ENCODE measurements around the gene TRAPPC6A. TPM values are rescaled to one million over a fixed set of nuclear protein-coding genes. Genes with fewer than 3 reads are reported as not detected.

Gene TRAPPC6A
- total RNA-seq, 1 experiment from 2014 or later = 59.7 TPM

- TF ChIP-seq NFE2L1 (CRISPR knock-in tag; IDR thresholded peaks at IDR 0.05) (no peak), GRHL2 (CRISPR knock-in tag; IDR thresholded peaks at IDR 0.05; ENCODE audit: insufficient replicate concordance, severe bottlenecking) (no peak), ELF4 (CRISPR knock-in tag; IDR thresholded peaks at IDR 0.05; ENCODE audit: low read depth) (no peak), ZNF219 (CRISPR knock-in tag; IDR thresholded peaks at IDR 0.05; ENCODE audit: borderline replicate concordance) (no peak), TP53 (CRISPR knock-in tag; IDR thresholded peaks at IDR 0.05) (no peak), CTCF (IDR thresholded peaks at IDR 0.05) (no peak), MXD4 (CRISPR knock-in tag; IDR thresholded peaks at IDR 0.05; ENCODE audit: borderline replicate concordance) (no peak), TEAD1 (CRISPR knock-in tag; IDR thresholded peaks at IDR 0.05) (no peak), ATF3 (CRISPR knock-in tag; conservative IDR thresholded peaks at IDR 0.05) (no peak), ZNF232 (CRISPR knock-in tag; IDR thresholded peaks at IDR 0.05) (no peak), MYBL2 (CRISPR knock-in tag; IDR thresholded peaks at IDR 0.05) (no peak), E2F4 (CRISPR knock-in tag; IDR thresholded peaks at IDR 0.05; ENCODE audit: borderline replicate concordance, low read depth) (no peak), SMAD4 (CRISPR knock-in tag; IDR thresholded peaks at IDR 0.05) (no peak), AFF4 (CRISPR knock-in tag; IDR thresholded peaks at IDR 0.05; ENCODE audit: borderline replicate concordance) (no peak), FOXP1 (CRISPR knock-in tag; IDR thresholded peaks at IDR 0.05; ENCODE audit: borderline replicate concordance) (no peak), ZBTB21 (CRISPR knock-in tag; IDR thresholded peaks at IDR 0.05; ENCODE audit: borderline replicate concordance) (no peak)
- DNase-seq (ENCODE audit: low spot score) (peak; percentile 44), ATAC-seq (peak; percentile 10)
- peaks cover 66% of the 10 kb centered on the region for H3K27me3 Mint-ChIP-seq (ENCODE audit: low read depth)
- no peak overlapping the region for H3K4me3 Mint-ChIP-seq
- H3K4me1 Mint-ChIP-seq = peaks cover 19% of the 10 kb centered on the region
- no peaks in the 10 kb centered on the region for H3K9me3 Mint-ChIP-seq
- H3K27ac Mint-ChIP-seq = no peak overlapping the region
- CTCF ChIA-PET = interaction anchor here (1.0 to 1.5 kb wide), 6 partner anchors 9 to 182 kb away, joined by 3 to 8 read pairs (median 4); partner anchors contain the start of genes BLOC1S3 and TRAPPC6A
- POLR2A ChIA-PET = interaction anchor here (0.5 kb wide), 1 partner anchor 29 kb away, joined by 4 read pairs; no protein-coding TSS in a partner anchor
- no peaks in the 10 kb centered on the region for H3K36me3 Mint-ChIP-seq
Measured at GRCh38 chr19:45156011-45156630, 21.9 kb downstream of the TRAPPC6A start.

- TF ChIP-seq ESRRA (CRISPR knock-in tag; IDR thresholded peaks at IDR 0.05; ENCODE audit: borderline replicate concordance) (no peak), ZNF121 (CRISPR knock-in tag; IDR thresholded peaks at IDR 0.05) (peak; percentile 66; the same call in 1 of the 2 replicates)
- CTCF ChIA-PET = interaction anchor here (0.9 to 3.4 kb wide), 9 partner anchors 8 to 184 kb away, joined by 3 to 21 read pairs (median 8); partner anchors contain the start of genes BLOC1S3 and TRAPPC6A
- H3K27ac Mint-ChIP-seq = no peak overlapping the region; the same call in 1 of the 2 replicates
Measured at GRCh38 chr19:45154064-45154827, 23.8 kb downstream of the TRAPPC6A start.

More at GRCh38 chr19:45154064-45154827, 23.8 kb downstream of the TRAPPC6A start:
- no peak for DNase-seq (ENCODE audit: low spot score)
- Mint-ChIP-seq H3K36me3 (no peaks in the 10 kb centered on the region), H3K4me1 (peaks cover 15% of the 10 kb centered on the region), H3K4me3 (peak overlapping the region; percentile 68), H3K9me3 (no peaks in the 10 kb centered on the region), H3K27me3 (ENCODE audit: low read depth) (peaks cover 63% of the 10 kb centered on the region)
- ATAC-seq = no peak
- POLR2A ChIA-PET = no interaction called here
